Measurements from ENCODE around the gene MFSD11.
A peak's percentile ranks its signal among the peaks of the same experiment; 100 is the strongest.

The MFSD11 gene

GRCh38 chr17:76789235-76789788 is 51.4 kb downstream of the MFSD11 start:
- in situ Hi-C loops (cut with HindIII; ENCODE audit: low pct_ligation_motif_present, low sequenced_read_pairs) = no loop called here
- no peak for DNase-seq
- Histone ChIP-seq H3K27ac (no peak overlapping the region), H3K27me3 (replicated peaks) (no peaks in the 10 kb centered on the region), H3K4me3 (ENCODE audit: low read depth, low read length) (no peak overlapping the region), H3K36me3 (replicated peaks) (no peaks in the 10 kb centered on the region)
- TF ChIP-seq CTCF (IDR thresholded peaks at IDR 0.05; ENCODE audit: low read depth, low read length, missing control alignments) = no peak

GRCh38 chr17:76791053-76791980 is 53.4 kb downstream of the MFSD11 start:
- H3K27ac ChIP-seq = no peak overlapping the region
- no peaks in the 10 kb centered on the region for H3K27me3 ChIP-seq (replicated peaks)
- no peak overlapping the region for H3K4me3 ChIP-seq (ENCODE audit: low read depth, low read length)
- no peak for TF ChIP-seq CTCF (IDR thresholded peaks at IDR 0.05; ENCODE audit: low read depth, low read length, missing control alignments)
- H3K36me3 ChIP-seq (replicated peaks) = no peaks in the 10 kb centered on the region
- in situ Hi-C loops (cut with HindIII; ENCODE audit: low pct_ligation_motif_present, low sequenced_read_pairs) = no loop called here
- peak; percentile 32 for DNase-seq

GRCh38 chr17:76792348-76792747 is 54.4 kb downstream of the MFSD11 start:
- H3K4me3 ChIP-seq (ENCODE audit: low read depth, low read length) = no peak overlapping the region
- H3K27ac ChIP-seq = no peak overlapping the region
- H3K27me3 ChIP-seq (replicated peaks) = no peaks in the 10 kb centered on the region
- no peaks in the 10 kb centered on the region for H3K36me3 ChIP-seq (replicated peaks)
- TF ChIP-seq CTCF (IDR thresholded peaks at IDR 0.05; ENCODE audit: low read depth, low read length, missing control alignments) = no peak
- DNase-seq = no peak
- in situ Hi-C loops (cut with HindIII; ENCODE audit: low pct_ligation_motif_present, low sequenced_read_pairs) = no loop called here

GRCh38 chr17:76793775-76794174 is 55.9 kb downstream of the MFSD11 start:
- H3K27me3 ChIP-seq (replicated peaks) = no peaks in the 10 kb centered on the region
- no peaks in the 10 kb centered on the region for H3K36me3 ChIP-seq (replicated peaks)
- DNase-seq = peak; percentile 23
- no peak overlapping the region for H3K27ac ChIP-seq
- in situ Hi-C loops (cut with HindIII; ENCODE audit: low pct_ligation_motif_present, low sequenced_read_pairs) = no loop called here
- no peak overlapping the region for H3K4me3 ChIP-seq (ENCODE audit: low read depth, low read length)
- peak; percentile 75 for TF ChIP-seq CTCF (IDR thresholded peaks at IDR 0.05; ENCODE audit: low read depth, low read length, missing control alignments)

GRCh38 chr17:76796081-76796480 is 58.2 kb downstream of the MFSD11 start:
- in situ Hi-C loops (cut with HindIII; ENCODE audit: low pct_ligation_motif_present, low sequenced_read_pairs) = no loop called here
- no peaks in the 10 kb centered on the region for H3K36me3 ChIP-seq (replicated peaks)
- no peak overlapping the region for H3K27ac ChIP-seq
- DNase-seq = no peak
- H3K4me3 ChIP-seq (ENCODE audit: low read depth, low read length) = no peak overlapping the region
- no peak for TF ChIP-seq CTCF (IDR thresholded peaks at IDR 0.05; ENCODE audit: low read depth, low read length, missing control alignments)
- H3K27me3 ChIP-seq (replicated peaks) = no peaks in the 10 kb centered on the region

Measured in brain microvascular endothelial cell (primary cell).